ENCODE measurements around the gene ENTPD7. TPM values are rescaled to one million over a fixed set of nuclear protein-coding genes. Genes with fewer than 3 reads are reported as not detected.

ENTPD7 gene
- total and polyA plus RNA-seq, 10 of the 15 experiments (the other 5 are each of a cell fraction or from before 2014, with no cell fraction given), result 0.73 to 6.7 (median 5.2) TPM

DNA sequence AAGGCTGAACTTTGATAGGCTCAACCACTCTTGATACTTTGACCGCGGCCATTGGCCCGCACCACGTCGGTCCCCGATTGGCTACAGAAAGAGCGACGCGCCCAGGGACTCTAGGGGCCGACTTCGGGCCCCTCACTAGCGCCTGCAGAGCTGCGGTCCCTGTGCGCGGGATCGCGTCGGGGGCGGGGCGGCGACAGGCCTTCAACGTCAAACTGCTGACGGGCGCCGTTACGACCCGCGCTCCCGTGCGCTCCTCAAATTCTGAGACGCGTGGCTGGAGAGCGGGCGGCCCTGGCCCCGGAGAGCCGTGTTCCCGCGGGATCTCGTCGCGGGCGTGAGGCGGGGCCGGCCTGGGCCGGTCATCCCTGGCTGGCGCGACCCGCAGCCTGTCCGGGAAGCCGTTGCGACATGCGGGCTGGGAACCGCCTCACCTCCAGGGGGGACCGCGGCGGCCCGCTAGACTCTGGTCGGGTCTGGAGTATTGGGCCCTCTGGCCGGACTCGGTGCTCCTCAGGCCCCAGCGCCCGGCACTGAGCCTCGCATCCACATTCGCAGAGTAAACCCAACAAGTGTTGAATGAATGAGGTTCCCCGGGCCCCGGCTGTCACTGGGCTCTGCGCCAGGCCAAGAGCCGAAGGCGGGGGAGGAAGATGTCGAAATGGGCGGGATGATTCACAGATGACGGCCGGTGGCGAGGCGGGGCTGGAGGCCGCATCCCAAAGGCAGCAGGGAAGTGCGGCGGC, 38.4 kb upstream of the ENTPD7 start:
- no peaks in the 10 kb centered on the region for H3K36me3 ChIP-seq (ENCODE audit: control insufficient read depth in 2 of 2, insufficient read depth in 2 of 2, low read length in 1 of 2)
- no peaks in the 10 kb centered on the region for H3K27me3 ChIP-seq (replicated peaks in 1 of 2; ENCODE audit: control insufficient read depth in 2 of 2, insufficient read depth in 2 of 2, low read length in 1 of 2)
- DNase-seq (ENCODE audit: low read depth, low spot score) (peak; percentile 26), ATAC-seq (peak; percentile 95), FAIRE-seq (no peak)
- peaks cover 8% of the 10 kb centered on the region; the same call in 1 of the 2 replicates for H3K4me1 ChIP-seq (ENCODE audit: control insufficient read depth, insufficient read depth, low read length)
- 1% methylated on average over 70 of the region's 78 CpGs for WGBS (ENCODE audit: insufficient coverage, insufficient replicate concordance, low lambda C conversion rate, missing lambda C conversion rate)
- H3K9ac ChIP-seq (ENCODE audit: control insufficient read depth, insufficient read depth, low read length), result peak overlapping the region; percentile 93
- ChIA-PET POLR2A (interaction anchor here (0.6 to 3.1 kb wide), 11 partner anchors 8 to 725 kb away, joined by 3 to 14 read pairs (median 3); partner anchors contain the start of genes COX15, CUTC, ENTPD7 and GOT1), RAD21 (ENCODE audit: unreplicated experiment) (interaction anchor here (0.6 to 2.2 kb wide), 6 partner anchors 38 to 425 kb away, joined by 3 to 6 read pairs (median 3); partner anchors contain the start of genes COX15, CUTC, ENTPD7 and GOT1), CTCF (interaction anchor here (0.8 to 3.2 kb wide), 7 partner anchors 9 to 190 kb away, joined by 3 to 19 read pairs (median 8); partner anchors contain the start of genes ENTPD7 and GOT1), SMC1A (ENCODE audit: uncharacterized antibody, unreplicated experiment) (interaction anchor here (0.6 to 1.5 kb wide), 6 partner anchors 9 to 145 kb away, joined by 3 to 4 read pairs (median 3); partner anchors contain the start of gene ENTPD7)
- peak overlapping the region; percentile 88 for H3K4me2 ChIP-seq (ENCODE audit: control insufficient read depth, insufficient read depth)
- H4K20me1 ChIP-seq (ENCODE audit: control insufficient read depth, insufficient read depth), result no peaks in the 10 kb centered on the region
- H3K79me2 ChIP-seq (ENCODE audit: control insufficient read depth, insufficient read depth, low read length), result peaks cover 39% of the 10 kb centered on the region
- peak overlapping the region; percentile 89 for H3K27ac ChIP-seq (ENCODE audit: control insufficient read depth, insufficient read depth)
- peak overlapping the region; percentile 61 for H2AFZ ChIP-seq (ENCODE audit: control insufficient read depth, low read depth, low read length)
- BruUV-seq (replicated peaks), result TSS peak; percentile 85
- intact Hi-C loops (cut with micrococcal nuclease; ENCODE audit: unreplicated experiment), result loop anchor here (2.0 kb wide), 1 partner anchor 38 kb away; the partner anchor contains the start of gene ENTPD7
- H3K9me3 ChIP-seq (replicated peaks; ENCODE audit: control insufficient read depth, insufficient read depth, low read length), result no peaks in the 10 kb centered on the region
- in situ Hi-C loops (cut with MboI), result no loop called here
- H3K4me3 ChIP-seq, result peak overlapping the region; percentile 78
- TF ChIP-seq IRF4 (IDR thresholded peaks at IDR 0.05; ENCODE audit: low read depth, low read length) (no peak), EGR1 (IDR thresholded peaks at IDR 0.05; ENCODE audit: borderline replicate concordance in 1 of 2, low read depth in 2 of 2, low read length in 2 of 2) (peak in 1 of 2 experiments; percentile 86; a peak in 2 of 3 replicates), TBL1XR1 (IDR thresholded peaks at IDR 0.05; ENCODE audit: low read depth, low read length) (no peak), RFX5 (IDR thresholded peaks at IDR 0.05; ENCODE audit: low read depth, low read length) (no peak), NBN (IDR thresholded peaks at IDR 0.05) (peak; percentile 51; the same call in 1 of the 2 replicates), KLF5 (IDR thresholded peaks at IDR 0.05; ENCODE audit: partially characterized antibody) (peak; percentile 84), LARP7 (IDR thresholded peaks at IDR 0.05) (peak; percentile 93), NFYA (IDR thresholded peaks at IDR 0.05; ENCODE audit: borderline replicate concordance, low read depth, low read length) (no peak), ZNF622 (IDR thresholded peaks at IDR 0.05) (no peak), BCL11A (IDR thresholded peaks at IDR 0.05; ENCODE audit: low read depth, low read length) (no peak)
- TF ChIP-seq, protein P1, sequence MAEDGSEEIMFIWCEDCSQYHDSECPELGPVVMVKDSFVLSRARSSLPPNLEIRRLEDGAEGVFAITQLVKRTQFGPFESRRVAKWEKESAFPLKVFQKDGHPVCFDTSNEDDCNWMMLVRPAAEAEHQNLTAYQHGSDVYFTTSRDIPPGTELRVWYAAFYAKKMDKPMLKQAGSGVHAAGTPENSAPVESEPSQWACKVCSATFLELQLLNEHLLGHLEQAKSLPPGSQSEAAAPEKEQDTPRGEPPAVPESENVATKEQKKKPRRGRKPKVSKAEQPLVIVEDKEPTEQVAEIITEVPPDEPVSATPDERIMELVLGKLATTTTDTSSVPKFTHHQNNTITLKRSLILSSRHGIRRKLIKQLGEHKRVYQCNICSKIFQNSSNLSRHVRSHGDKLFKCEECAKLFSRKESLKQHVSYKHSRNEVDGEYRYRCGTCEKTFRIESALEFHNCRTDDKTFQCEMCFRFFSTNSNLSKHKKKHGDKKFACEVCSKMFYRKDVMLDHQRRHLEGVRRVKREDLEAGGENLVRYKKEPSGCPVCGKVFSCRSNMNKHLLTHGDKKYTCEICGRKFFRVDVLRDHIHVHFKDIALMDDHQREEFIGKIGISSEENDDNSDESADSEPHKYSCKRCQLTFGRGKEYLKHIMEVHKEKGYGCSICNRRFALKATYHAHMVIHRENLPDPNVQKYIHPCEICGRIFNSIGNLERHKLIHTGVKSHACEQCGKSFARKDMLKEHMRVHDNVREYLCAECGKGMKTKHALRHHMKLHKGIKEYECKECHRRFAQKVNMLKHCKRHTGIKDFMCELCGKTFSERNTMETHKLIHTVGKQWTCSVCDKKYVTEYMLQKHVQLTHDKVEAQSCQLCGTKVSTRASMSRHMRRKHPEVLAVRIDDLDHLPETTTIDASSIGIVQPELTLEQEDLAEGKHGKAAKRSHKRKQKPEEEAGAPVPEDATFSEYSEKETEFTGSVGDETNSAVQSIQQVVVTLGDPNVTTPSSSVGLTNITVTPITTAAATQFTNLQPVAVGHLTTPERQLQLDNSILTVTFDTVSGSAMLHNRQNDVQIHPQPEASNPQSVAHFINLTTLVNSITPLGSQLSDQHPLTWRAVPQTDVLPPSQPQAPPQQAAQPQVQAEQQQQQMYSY (CRISPR knock-in tag; IDR thresholded peaks at IDR 0.05), result no peak
- TF ChIP-seq, protein P2, sequence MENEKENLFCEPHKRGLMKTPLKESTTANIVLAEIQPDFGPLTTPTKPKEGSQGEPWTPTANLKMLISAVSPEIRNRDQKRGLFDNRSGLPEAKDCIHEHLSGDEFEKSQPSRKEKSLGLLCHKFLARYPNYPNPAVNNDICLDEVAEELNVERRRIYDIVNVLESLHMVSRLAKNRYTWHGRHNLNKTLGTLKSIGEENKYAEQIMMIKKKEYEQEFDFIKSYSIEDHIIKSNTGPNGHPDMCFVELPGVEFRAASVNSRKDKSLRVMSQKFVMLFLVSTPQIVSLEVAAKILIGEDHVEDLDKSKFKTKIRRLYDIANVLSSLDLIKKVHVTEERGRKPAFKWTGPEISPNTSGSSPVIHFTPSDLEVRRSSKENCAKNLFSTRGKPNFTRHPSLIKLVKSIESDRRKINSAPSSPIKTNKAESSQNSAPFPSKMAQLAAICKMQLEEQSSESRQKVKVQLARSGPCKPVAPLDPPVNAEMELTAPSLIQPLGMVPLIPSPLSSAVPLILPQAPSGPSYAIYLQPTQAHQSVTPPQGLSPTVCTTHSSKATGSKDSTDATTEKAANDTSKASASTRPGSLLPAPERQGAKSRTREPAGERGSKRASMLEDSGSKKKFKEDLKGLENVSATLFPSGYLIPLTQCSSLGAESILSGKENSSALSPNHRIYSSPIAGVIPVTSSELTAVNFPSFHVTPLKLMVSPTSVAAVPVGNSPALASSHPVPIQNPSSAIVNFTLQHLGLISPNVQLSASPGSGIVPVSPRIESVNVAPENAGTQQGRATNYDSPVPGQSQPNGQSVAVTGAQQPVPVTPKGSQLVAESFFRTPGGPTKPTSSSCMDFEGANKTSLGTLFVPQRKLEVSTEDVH (IDR thresholded peaks at IDR 0.05; ENCODE audit: low read depth, partially characterized antibody), result no peak
- TF ChIP-seq, protein P3, sequence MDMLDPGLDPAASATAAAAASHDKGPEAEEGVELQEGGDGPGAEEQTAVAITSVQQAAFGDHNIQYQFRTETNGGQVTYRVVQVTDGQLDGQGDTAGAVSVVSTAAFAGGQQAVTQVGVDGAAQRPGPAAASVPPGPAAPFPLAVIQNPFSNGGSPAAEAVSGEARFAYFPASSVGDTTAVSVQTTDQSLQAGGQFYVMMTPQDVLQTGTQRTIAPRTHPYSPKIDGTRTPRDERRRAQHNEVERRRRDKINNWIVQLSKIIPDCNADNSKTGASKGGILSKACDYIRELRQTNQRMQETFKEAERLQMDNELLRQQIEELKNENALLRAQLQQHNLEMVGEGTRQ (IDR thresholded peaks at IDR 0.05; ENCODE audit: borderline replicate concordance, low read depth, low read length), result no peak
